Vagina (tissue), 2 donors: ENCODE results near the gene SKIDA1.

Experiments
- POLR2A ChIP-seq, 2 donors: fragments of 450-650 bp; IDR thresholded peaks; one replicate each; pipeline ENCODE4 v1.6.1; 2017; ENCODE audit warnings: antibody characterized with exemption in 2 of 2, mild to moderate bottlenecking in 2 of 2, moderate library complexity in 2 of 2
- TF ChIP-seq, protein P1 (sequence below), 3 experiments: fragments of 450-650 bp in 2 of 3; fragments of 200-600 bp in 1 of 3; sonication (generic) in 1 of 3; IDR thresholded peaks; one replicate each; pipeline ENCODE4 v1.5.1; 2017 to 2019; ENCODE audit warnings: antibody characterized with exemption in 3 of 3, mild to moderate bottlenecking in 2 of 3, moderate library complexity in 2 of 3

DNA sequence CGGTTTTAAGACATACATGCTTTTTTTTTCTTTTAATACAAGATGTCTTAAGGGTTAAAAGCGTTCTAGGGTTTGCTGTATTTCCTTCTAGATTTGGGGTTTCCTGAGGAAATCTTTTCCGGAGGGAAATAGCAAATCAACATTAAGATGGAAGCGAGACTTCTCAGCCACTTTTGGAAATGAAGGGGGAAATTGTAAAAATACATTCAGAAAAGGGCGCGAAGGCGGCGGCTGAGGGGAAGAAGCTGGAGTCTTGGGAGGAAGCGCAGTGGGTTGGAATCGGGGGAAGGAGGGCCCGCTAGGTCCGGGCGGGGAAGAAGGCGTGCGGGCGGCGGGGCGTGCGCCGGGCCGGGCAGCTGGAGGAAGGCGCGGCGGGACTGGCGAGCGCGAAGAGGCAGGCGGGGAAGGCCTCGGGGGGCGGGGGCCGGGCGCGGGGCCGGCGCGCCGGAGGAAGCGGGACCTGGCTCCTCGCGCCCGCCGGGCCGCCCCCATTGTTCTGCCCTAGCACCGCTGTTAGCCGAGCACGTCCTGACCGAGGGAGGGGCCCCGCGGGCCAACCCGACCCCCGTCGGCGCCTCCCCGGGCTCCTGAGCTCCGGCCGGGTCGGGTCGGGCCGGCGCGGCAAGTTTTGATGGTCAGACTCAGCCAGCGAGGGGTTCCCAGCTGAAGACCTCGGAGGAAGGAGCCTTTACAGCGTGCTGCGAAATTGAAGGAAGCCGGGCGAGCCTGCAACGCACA, 1.5 kb upstream of the SKIDA1 start:
- TF ChIP-seq, protein P1, sequence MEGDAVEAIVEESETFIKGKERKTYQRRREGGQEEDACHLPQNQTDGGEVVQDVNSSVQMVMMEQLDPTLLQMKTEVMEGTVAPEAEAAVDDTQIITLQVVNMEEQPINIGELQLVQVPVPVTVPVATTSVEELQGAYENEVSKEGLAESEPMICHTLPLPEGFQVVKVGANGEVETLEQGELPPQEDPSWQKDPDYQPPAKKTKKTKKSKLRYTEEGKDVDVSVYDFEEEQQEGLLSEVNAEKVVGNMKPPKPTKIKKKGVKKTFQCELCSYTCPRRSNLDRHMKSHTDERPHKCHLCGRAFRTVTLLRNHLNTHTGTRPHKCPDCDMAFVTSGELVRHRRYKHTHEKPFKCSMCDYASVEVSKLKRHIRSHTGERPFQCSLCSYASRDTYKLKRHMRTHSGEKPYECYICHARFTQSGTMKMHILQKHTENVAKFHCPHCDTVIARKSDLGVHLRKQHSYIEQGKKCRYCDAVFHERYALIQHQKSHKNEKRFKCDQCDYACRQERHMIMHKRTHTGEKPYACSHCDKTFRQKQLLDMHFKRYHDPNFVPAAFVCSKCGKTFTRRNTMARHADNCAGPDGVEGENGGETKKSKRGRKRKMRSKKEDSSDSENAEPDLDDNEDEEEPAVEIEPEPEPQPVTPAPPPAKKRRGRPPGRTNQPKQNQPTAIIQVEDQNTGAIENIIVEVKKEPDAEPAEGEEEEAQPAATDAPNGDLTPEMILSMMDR (IDR thresholded peaks at IDR 0.05), result no peak
- TF ChIP-seq POLR2A (IDR thresholded peaks at IDR 0.05), result no peak
